ENCODE data around the gene SMG6.

SMG6 gene

GRCh38 chr17:2335726-2336214, 32.2 kb upstream of the SMG6 start:
- peak; percentile 59 for DNase-seq
- peaks cover 16% of the 10 kb centered on the region for H3K79me1 ChIP-seq (ENCODE audit: low read length)
- H3K27ac ChIP-seq (ENCODE audit: low read depth, low read length) = no peak overlapping the region
- H2AK5ac ChIP-seq (ENCODE audit: low read length) = peak overlapping the region; percentile 60
- no peak overlapping the region for H2BK15ac ChIP-seq (replicated peaks; ENCODE audit: low read depth)
- peaks cover 27% of the 10 kb centered on the region for H3K79me2 ChIP-seq (ENCODE audit: control insufficient read depth, insufficient read depth, low read length)
- peaks cover 26% of the 10 kb centered on the region for H3K36me3 ChIP-seq (ENCODE audit: control insufficient read depth, insufficient read depth, low read length)
- H3K23ac ChIP-seq (ENCODE audit: low read length) = no peak overlapping the region
- no peak overlapping the region for H4K5ac ChIP-seq (ENCODE audit: low read length)
- WGBS (ENCODE audit: extremely low coverage, insufficient coverage, low lambda C conversion rate) = no CpG with 5 or more reads among the region's 17 CpGs
- no peak overlapping the region for H3K18ac ChIP-seq (ENCODE audit: low read length)
- no peak overlapping the region for H2BK5ac ChIP-seq (ENCODE audit: low read length)
- peak overlapping the region; percentile 70 for H3K4ac ChIP-seq (ENCODE audit: low read depth, low read length)
- no peaks in the 10 kb centered on the region for H3K27me3 ChIP-seq (ENCODE audit: insufficient read depth, low read length, poor library complexity)
- H2BK120ac ChIP-seq (ENCODE audit: low read depth, low read length) = no peak overlapping the region
- H4K8ac ChIP-seq (ENCODE audit: low read depth, low read length) = no peak overlapping the region
- H3K56ac ChIP-seq (ENCODE audit: low read length) = peak overlapping the region; percentile 85
- peak overlapping the region; percentile 91 for H3K4me3 ChIP-seq (ENCODE audit: low read length)
- peak overlapping the region; percentile 96 for H3K9ac ChIP-seq (ENCODE audit: low read length)
- H3K4me2 ChIP-seq (ENCODE audit: low read length) = peak overlapping the region; percentile 84
- H3K4me1 ChIP-seq (ENCODE audit: control insufficient read depth, low read depth, low read length) = no peaks in the 10 kb centered on the region

GRCh38 chr17:2331303-2331702, 27.7 kb upstream of the SMG6 start:
- H3K56ac ChIP-seq (ENCODE audit: low read length) = no peak overlapping the region
- H3K27ac ChIP-seq (ENCODE audit: low read depth, low read length) = no peak overlapping the region
- no peak overlapping the region for H4K5ac ChIP-seq (ENCODE audit: low read length)
- H3K79me1 ChIP-seq (ENCODE audit: low read length) = peaks cover 19% of the 10 kb centered on the region
- H3K23ac ChIP-seq (ENCODE audit: low read length) = no peak overlapping the region
- H3K27me3 ChIP-seq (ENCODE audit: insufficient read depth, low read length, poor library complexity) = no peaks in the 10 kb centered on the region
- no peak overlapping the region for H3K18ac ChIP-seq (ENCODE audit: low read length)
- H3K9ac ChIP-seq (ENCODE audit: low read length) = no peak overlapping the region
- peaks cover 32% of the 10 kb centered on the region for H3K79me2 ChIP-seq (ENCODE audit: control insufficient read depth, insufficient read depth, low read length)
- peaks cover 40% of the 10 kb centered on the region for H3K36me3 ChIP-seq (ENCODE audit: control insufficient read depth, insufficient read depth, low read length)
- no peak overlapping the region for H2BK120ac ChIP-seq (ENCODE audit: low read depth, low read length)
- no peak overlapping the region for H3K4ac ChIP-seq (ENCODE audit: low read depth, low read length)
- no peak for DNase-seq
- no peak overlapping the region for H4K8ac ChIP-seq (ENCODE audit: low read depth, low read length)
- no peak overlapping the region for H2BK5ac ChIP-seq (ENCODE audit: low read length)
- no peaks in the 10 kb centered on the region for H3K4me1 ChIP-seq (ENCODE audit: control insufficient read depth, low read depth, low read length)
- no peak overlapping the region for H3K4me2 ChIP-seq (ENCODE audit: low read length)
- H2BK15ac ChIP-seq (replicated peaks; ENCODE audit: low read depth) = no peak overlapping the region
- no peak overlapping the region for H3K4me3 ChIP-seq (ENCODE audit: low read length)
- WGBS (ENCODE audit: extremely low coverage, insufficient coverage, low lambda C conversion rate) = no CpG with 5 or more reads among the region's 3 CpGs
- H2AK5ac ChIP-seq (ENCODE audit: low read length) = no peak overlapping the region

- Histone ChIP-seq H3K4me1 (ENCODE audit: control insufficient read depth, low read depth, low read length) (no peaks in the 10 kb centered on the region), H3K4me2 (ENCODE audit: low read length) (no peak overlapping the region), H3K79me1 (ENCODE audit: low read length) (no peaks in the 10 kb centered on the region), H3K36me3 (ENCODE audit: control insufficient read depth, insufficient read depth, low read length) (peaks cover 23% of the 10 kb centered on the region), H2BK15ac (replicated peaks; ENCODE audit: low read depth) (no peak overlapping the region), H3K27me3 (ENCODE audit: insufficient read depth, low read length, poor library complexity) (no peaks in the 10 kb centered on the region), H3K27ac (ENCODE audit: low read depth, low read length) (no peak overlapping the region), H2BK5ac (ENCODE audit: low read length) (no peak overlapping the region), H2AK5ac (ENCODE audit: low read length) (no peak overlapping the region), H4K8ac (ENCODE audit: low read depth, low read length) (no peak overlapping the region), H3K9ac (ENCODE audit: low read length) (no peak overlapping the region), H3K23ac (ENCODE audit: low read length) (no peak overlapping the region), H3K56ac (ENCODE audit: low read length) (no peak overlapping the region), H3K4ac (ENCODE audit: low read depth, low read length) (no peak overlapping the region), H2BK120ac (ENCODE audit: low read depth, low read length) (no peak overlapping the region), H3K18ac (ENCODE audit: low read length) (no peak overlapping the region), H3K79me2 (ENCODE audit: control insufficient read depth, insufficient read depth, low read length) (no peaks in the 10 kb centered on the region), H3K4me3 (ENCODE audit: low read length) (no peak overlapping the region), H4K5ac (ENCODE audit: low read length) (no peak overlapping the region)
- DNase-seq = no peak
- WGBS (ENCODE audit: extremely low coverage, insufficient coverage, low lambda C conversion rate) = no CpG with 5 or more reads among the region's 2 CpGs
These were observed 20.2 kb upstream of the SMG6 start for GRCh38 chr17:2323629-2324314.

- no peak for DNase-seq
- Histone ChIP-seq H3K4me3 (ENCODE audit: low read length) (no peak overlapping the region), H2BK15ac (replicated peaks; ENCODE audit: low read depth) (no peak overlapping the region), H3K27me3 (ENCODE audit: insufficient read depth, low read length, poor library complexity) (no peaks in the 10 kb centered on the region), H3K79me1 (ENCODE audit: low read length) (no peaks in the 10 kb centered on the region), H4K5ac (ENCODE audit: low read length) (no peak overlapping the region), H3K79me2 (ENCODE audit: control insufficient read depth, insufficient read depth, low read length) (no peaks in the 10 kb centered on the region), H3K4me1 (ENCODE audit: control insufficient read depth, low read depth, low read length) (no peaks in the 10 kb centered on the region), H4K8ac (ENCODE audit: low read depth, low read length) (no peak overlapping the region), H3K4ac (ENCODE audit: low read depth, low read length) (no peak overlapping the region), H2AK5ac (ENCODE audit: low read length) (no peak overlapping the region), H3K27ac (ENCODE audit: low read depth, low read length) (no peak overlapping the region), H3K23ac (ENCODE audit: low read length) (no peak overlapping the region), H3K9ac (ENCODE audit: low read length) (no peak overlapping the region), H3K36me3 (ENCODE audit: control insufficient read depth, insufficient read depth, low read length) (peaks cover 22% of the 10 kb centered on the region), H2BK120ac (ENCODE audit: low read depth, low read length) (no peak overlapping the region), H3K4me2 (ENCODE audit: low read length) (no peak overlapping the region), H2BK5ac (ENCODE audit: low read length) (no peak overlapping the region), H3K18ac (ENCODE audit: low read length) (no peak overlapping the region), H3K56ac (ENCODE audit: low read length) (no peak overlapping the region)
- no CpG with 5 or more reads among the region's 1 CpG for WGBS (ENCODE audit: extremely low coverage, insufficient coverage, low lambda C conversion rate)
These were observed 17.8 kb upstream of the SMG6 start for GRCh38 chr17:2321399-2321798.

GRCh38 chr17:2319051-2319450, 15.5 kb upstream of the SMG6 start:
- H3K4me1 ChIP-seq (ENCODE audit: control insufficient read depth, low read depth, low read length) = no peaks in the 10 kb centered on the region
- no peaks in the 10 kb centered on the region for H3K79me1 ChIP-seq (ENCODE audit: low read length)
- H3K18ac ChIP-seq (ENCODE audit: low read length) = no peak overlapping the region
- no peak overlapping the region for H4K5ac ChIP-seq (ENCODE audit: low read length)
- no peak overlapping the region for H3K9ac ChIP-seq (ENCODE audit: low read length)
- no peak overlapping the region for H3K4ac ChIP-seq (ENCODE audit: low read depth, low read length)
- H4K8ac ChIP-seq (ENCODE audit: low read depth, low read length) = no peak overlapping the region
- H2BK120ac ChIP-seq (ENCODE audit: low read depth, low read length) = no peak overlapping the region
- H3K27ac ChIP-seq (ENCODE audit: low read depth, low read length) = no peak overlapping the region
- no peak overlapping the region for H3K23ac ChIP-seq (ENCODE audit: low read length)
- no peak overlapping the region for H3K4me3 ChIP-seq (ENCODE audit: low read length)
- H2BK15ac ChIP-seq (replicated peaks; ENCODE audit: low read depth) = no peak overlapping the region
- no peaks in the 10 kb centered on the region for H3K27me3 ChIP-seq (ENCODE audit: insufficient read depth, low read length, poor library complexity)
- no peak overlapping the region for H3K4me2 ChIP-seq (ENCODE audit: low read length)
- H3K56ac ChIP-seq (ENCODE audit: low read length) = no peak overlapping the region
- H2AK5ac ChIP-seq (ENCODE audit: low read length) = no peak overlapping the region
- DNase-seq = no peak
- no peak overlapping the region for H2BK5ac ChIP-seq (ENCODE audit: low read length)
- H3K36me3 ChIP-seq (ENCODE audit: control insufficient read depth, insufficient read depth, low read length) = peaks cover 9% of the 10 kb centered on the region
- H3K79me2 ChIP-seq (ENCODE audit: control insufficient read depth, insufficient read depth, low read length) = no peaks in the 10 kb centered on the region

- Histone ChIP-seq H4K5ac (ENCODE audit: low read length) (no peak overlapping the region), H2AK5ac (ENCODE audit: low read length) (no peak overlapping the region), H3K27ac (ENCODE audit: low read depth, low read length) (no peak overlapping the region), H3K23ac (ENCODE audit: low read length) (no peak overlapping the region), H3K56ac (ENCODE audit: low read length) (no peak overlapping the region), H3K18ac (ENCODE audit: low read length) (no peak overlapping the region), H3K79me2 (ENCODE audit: control insufficient read depth, insufficient read depth, low read length) (no peaks in the 10 kb centered on the region), H3K36me3 (ENCODE audit: control insufficient read depth, insufficient read depth, low read length) (peaks cover 2% of the 10 kb centered on the region), H2BK5ac (ENCODE audit: low read length) (no peak overlapping the region), H2BK120ac (ENCODE audit: low read depth, low read length) (no peak overlapping the region), H3K4me2 (ENCODE audit: low read length) (no peak overlapping the region), H3K4me3 (ENCODE audit: low read length) (no peak overlapping the region), H2BK15ac (replicated peaks; ENCODE audit: low read depth) (no peak overlapping the region), H4K8ac (ENCODE audit: low read depth, low read length) (peak overlapping the region; percentile 28), H3K27me3 (ENCODE audit: insufficient read depth, low read length, poor library complexity) (no peaks in the 10 kb centered on the region), H3K4me1 (ENCODE audit: control insufficient read depth, low read depth, low read length) (no peaks in the 10 kb centered on the region), H3K79me1 (ENCODE audit: low read length) (no peaks in the 10 kb centered on the region), H3K4ac (ENCODE audit: low read depth, low read length) (no peak overlapping the region), H3K9ac (ENCODE audit: low read length) (no peak overlapping the region)
- DNase-seq = no peak
- no CpG with 5 or more reads among the region's 3 CpGs for WGBS (ENCODE audit: extremely low coverage, insufficient coverage, low lambda C conversion rate)
These were observed 14.2 kb upstream of the SMG6 start for GRCh38 chr17:2317796-2318195.

Data from mesendoderm (in vitro differentiated cells).